Posterior vena cava (tissue), 2 donors: Measurements from ENCODE around the gene FBLN2. TPM values are rescaled to one million over a fixed set of nuclear protein-coding genes. Genes with fewer than 3 reads are reported as not detected.
"Not testable (repeated sequence)": the region's sequence is repeated elsewhere in the genome, so short reads cannot be mapped to it uniquely, and the experiment has no call there.

Experiments used
- DNase-seq: peaks from one replicate; pipeline ENCODE4 v3.0.0-alpha.2; 2020; ENCODE audit warnings: low spot score
- intact Hi-C, 2 donors: fragments of 100-400 bp; cut with DNase I; formaldehyde crosslinking; loops; one replicate each; pipeline versions ENCODE4 v1.14.1 to v1.14.2; 2022 to 2023
- total RNA-seq, 2 donors: library from RNA; stranded (reverse); fragmentation: NEBNext Ultra II Directional; extraction: Animal tissue kit (Norgen Biotek cat#: 25700); gene quantifications; one replicate each; pipeline ENCODE4 v1.2.1, GENCODE V29; 2021
- donor health status: DM: yes; HTN: yes; CAD: no.
- donor health status: DM: yes; HTN: yes; CAD: no.

The FBLN2 gene
- total RNA-seq, 2 donors from 2014 or later = 283 to 585 TPM

GRCh38 chr3:13561376-13561775 is 12.5 kb downstream of the FBLN2 start:
- intact Hi-C loops = no loop called here
- DNase-seq = no peak

- intact Hi-C loops = no loop called here
- no peak for DNase-seq
These were observed 13.0 kb downstream of the FBLN2 start for GRCh38 chr3:13561967-13562366.

GRCh38 chr3:13562421-13562820 is 13.5 kb downstream of the FBLN2 start:
- DNase-seq, intact Hi-C loops: not testable (repeated sequence)

GRCh38 chr3:13563321-13563720 is 14.4 kb downstream of the FBLN2 start:
- DNase-seq = no peak
- intact Hi-C loops = no loop called here

GRCh38 chr3:13563911-13564310 is 15.0 kb downstream of the FBLN2 start:
- intact Hi-C loops = no loop called here

GRCh38 chr3:13564751-13565560 is 16.0 kb downstream of the FBLN2 start:
- no peak for DNase-seq
- intact Hi-C loops = no loop called here

More at GRCh38 chr3:13563911-13564310, 15.0 kb downstream of the FBLN2 start:
- no peak for DNase-seq

GRCh38 chr3:13565581-13566452 is 16.9 kb downstream of the FBLN2 start:
- peak; percentile 76 for DNase-seq
- intact Hi-C loops = no loop called here

- DNase-seq = no peak
- intact Hi-C loops = no loop called here
These were observed 17.5 kb downstream of the FBLN2 start for GRCh38 chr3:13566453-13566748.

- DNase-seq = peak; percentile 26
- intact Hi-C loops = no loop called here
These were observed 17.9 kb downstream of the FBLN2 start for GRCh38 chr3:13566769-13567310.

- peak; percentile 68 for DNase-seq
- intact Hi-C loops = no loop called here
These were observed 19.0 kb downstream of the FBLN2 start for GRCh38 chr3:13567684-13568514.

- no peak for DNase-seq
These were observed 19.6 kb downstream of the FBLN2 start for GRCh38 chr3:13568515-13569028.

GRCh38 chr3:13569201-13569600 is 20.3 kb downstream of the FBLN2 start:
- DNase-seq = no peak
- intact Hi-C loops = no loop called here

More at GRCh38 chr3:13568515-13569028, 19.6 kb downstream of the FBLN2 start:
- intact Hi-C loops = no loop called here

GRCh38 chr3:13569641-13570390 is 20.9 kb downstream of the FBLN2 start:
- peak; percentile 71 for DNase-seq
- intact Hi-C loops = no loop called here

GRCh38 chr3:13570391-13571194 is 21.7 kb downstream of the FBLN2 start:
- peak; percentile 76 for DNase-seq
- intact Hi-C loops = no loop called here

GRCh38 chr3:13571264-13571663 is 22.3 kb downstream of the FBLN2 start:
- intact Hi-C loops = no loop called here
- no peak for DNase-seq

GRCh38 chr3:13571831-13572750 is 23.2 kb downstream of the FBLN2 start:
- intact Hi-C loops = no loop called here
- DNase-seq = peak; percentile 84
